Progenitor cell of endocrine pancreas (in vitro differentiated cells): ENCODE data around the gene RAB1A. TPM values are rescaled to one million over a fixed set of nuclear protein-coding genes. Genes with fewer than 3 reads are reported as not detected.

Experiments
- DNase-seq: peaks from one replicate; pipeline ENCODE4 v3.0.0; 2021; ENCODE audit warnings: low spot score; ENCODE audit not compliant: unreplicated experiment
- H3K27ac Mint-ChIP-seq: 2 replicates; pipeline ENCODE4 v1.8.0; 2021; ENCODE audit warnings: mild to moderate bottlenecking, moderate library complexity, mixed read lengths
- H3K27me3 Mint-ChIP-seq: 2 replicates; pipeline ENCODE4 v1.8.0; 2021; ENCODE audit warnings: mixed read lengths
- H3K36me3 Mint-ChIP-seq: 2 replicates; pipeline ENCODE4 v1.8.0; 2022; ENCODE audit warnings: mixed read lengths; ENCODE audit not compliant: insufficient read depth
- H3K4me1 Mint-ChIP-seq: 2 replicates; pipeline ENCODE4 v1.8.0; 2021; ENCODE audit warnings: low read depth, mixed read lengths
- H3K4me3 Mint-ChIP-seq: 2 replicates; pipeline ENCODE4 v1.8.0; 2021; ENCODE audit warnings: low read depth, mild to moderate bottlenecking, moderate library complexity, mixed read lengths
- H3K9me3 Mint-ChIP-seq: 2 replicates; pipeline ENCODE4 v1.8.0; 2021; ENCODE audit warnings: low read depth, mixed read lengths
- CTCF ChIP-seq: fragments of 200-600 bp; sonication (generic); IDR thresholded peaks from one replicate; pipeline ENCODE4 v1.5.0; 2021; ENCODE audit warnings: antibody characterized with exemption, mild to moderate bottlenecking; ENCODE audit not compliant: unreplicated experiment
- total RNA-seq: library from RNA; stranded (reverse); gene quantifications from 2 replicates; pipeline ENCODE4 v1.2.1, GENCODE V29; 2021

The RAB1A gene
- total RNA-seq, 1 donor from 2014 or later, result 134 TPM

DNA sequence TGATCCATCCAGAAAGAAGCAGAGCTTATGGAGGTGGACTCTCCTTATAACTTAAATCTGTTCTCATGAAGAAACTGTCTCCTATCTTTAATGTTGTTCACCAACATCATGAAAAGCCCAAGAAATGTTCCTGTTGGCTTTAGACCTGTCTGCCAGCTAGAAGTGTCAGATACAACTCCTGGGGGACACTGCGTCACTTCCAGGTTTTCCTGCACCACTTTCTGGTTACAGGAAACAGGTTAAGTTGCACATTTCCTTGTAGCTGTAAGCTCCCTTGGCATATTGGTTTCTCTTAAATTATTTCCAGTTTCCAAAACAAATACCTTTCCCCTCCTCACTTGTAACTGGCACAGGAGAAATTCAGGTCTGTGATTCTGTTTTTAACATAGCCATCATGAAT is 70.8 kb downstream of the RAB1A start:
- H3K4me3 Mint-ChIP-seq, result no peak overlapping the region
- no peak overlapping the region for H3K27ac Mint-ChIP-seq
- H3K9me3 Mint-ChIP-seq, result no peaks in the 10 kb centered on the region
- H3K27me3 Mint-ChIP-seq, result no peaks in the 10 kb centered on the region
- no peak for TF ChIP-seq CTCF
- no peaks in the 10 kb centered on the region for H3K36me3 Mint-ChIP-seq
- H3K4me1 Mint-ChIP-seq, result peaks cover 29% of the 10 kb centered on the region
- DNase-seq, result no peak

DNA sequence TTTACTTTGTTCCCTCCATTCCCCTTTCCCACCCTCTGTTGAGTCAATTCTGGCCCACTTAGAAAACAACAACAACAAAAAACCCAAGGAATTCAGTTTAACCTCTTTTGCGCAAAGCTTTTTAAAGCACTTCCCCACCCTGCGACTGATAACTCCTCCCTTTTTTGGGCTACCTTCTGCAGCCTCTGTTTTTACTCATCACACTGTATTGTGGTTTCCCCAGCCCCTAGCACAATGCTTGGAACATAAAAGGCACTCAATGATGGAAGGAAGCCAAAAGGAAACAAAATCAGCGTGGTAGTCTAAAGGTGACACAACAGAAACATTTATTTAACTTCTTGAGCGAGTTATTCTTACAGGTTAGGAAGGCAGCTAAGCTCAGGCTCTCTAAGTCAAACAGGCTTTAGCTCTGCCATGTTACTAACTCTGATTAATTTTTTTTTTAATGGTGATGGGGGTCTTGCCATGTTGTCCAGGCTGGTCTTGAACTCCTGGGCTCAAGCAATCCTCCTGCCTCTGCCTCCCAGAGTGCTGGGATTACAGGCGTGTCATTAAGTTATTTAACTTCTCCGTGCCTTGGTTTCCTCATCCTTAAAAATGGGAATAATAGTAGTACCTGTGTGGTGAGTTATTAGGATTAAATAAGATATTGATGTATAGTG is 72.4 kb downstream of the RAB1A start:
- Mint-ChIP-seq H3K27me3 (no peaks in the 10 kb centered on the region), H3K36me3 (no peaks in the 10 kb centered on the region), H3K27ac (peak overlapping the region; percentile 85), H3K9me3 (no peaks in the 10 kb centered on the region), H3K4me3 (peak overlapping the region; percentile 74), H3K4me1 (peaks cover 26% of the 10 kb centered on the region)
- no peak for TF ChIP-seq CTCF
- DNase-seq, result no peak

GRCh38 chr2:65057054-65057375 is 72.9 kb downstream of the RAB1A start:
- Mint-ChIP-seq H3K27ac (peak overlapping the region; percentile 63), H3K4me3 (peak overlapping the region; percentile 74)
- no peak for TF ChIP-seq CTCF

DNA sequence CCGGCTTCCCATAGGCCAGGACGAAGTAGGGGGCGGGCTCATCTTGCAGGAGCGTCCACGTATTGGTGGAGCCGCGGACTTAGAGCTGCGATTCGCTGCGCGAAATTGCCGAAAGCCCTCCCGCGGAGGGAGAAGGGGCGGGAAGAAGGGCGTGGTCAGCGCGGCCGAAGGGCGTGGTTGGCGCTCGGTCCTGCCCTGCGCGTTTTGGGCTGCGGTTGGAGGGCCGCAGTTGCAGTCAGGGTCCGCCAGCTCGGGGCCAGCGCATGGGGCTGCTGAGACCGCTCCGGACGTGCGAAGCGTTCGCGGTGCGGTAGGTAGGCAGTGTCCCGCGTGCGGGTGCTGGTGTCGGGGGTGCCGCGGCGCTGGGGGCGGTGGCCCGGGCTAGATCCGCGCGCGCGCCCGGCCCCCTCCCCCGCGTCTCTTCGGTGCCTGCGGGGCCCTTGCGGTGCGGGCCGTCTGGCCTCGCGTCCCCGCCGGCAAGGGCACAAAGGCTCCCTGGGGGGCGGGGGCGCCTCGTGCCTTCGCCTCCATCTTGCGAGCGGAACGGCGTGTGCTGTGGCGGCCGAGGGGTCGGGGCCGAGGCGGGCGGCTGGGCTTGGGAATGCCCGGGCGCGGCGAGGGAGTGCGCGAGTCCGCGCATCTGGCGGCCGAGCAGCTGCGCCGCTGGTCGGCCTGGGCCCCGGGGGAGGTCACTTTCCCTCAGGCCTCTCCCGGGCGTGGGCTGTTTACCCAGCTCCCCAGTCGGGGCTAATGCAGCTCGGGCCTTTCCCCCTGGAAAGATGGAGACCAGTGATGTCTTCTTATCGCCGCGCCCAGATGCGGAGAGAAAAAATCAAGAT is 73.5 kb downstream of the RAB1A start, which contains the start of gene CEP68:
CEP68 (plus strand) TSS at position 202 of the 839 bp plus-strand sequence. CDS start 13,029 bp downstream, outside the sequence.
- Mint-ChIP-seq H3K27ac (peak within 1 kb of the TSS; percentile 95), H3K4me1 (peaks cover 23% of the 10 kb centered on the region), H3K9me3 (peaks cover 4% of the 10 kb centered on the region), H3K36me3 (no peaks in the 10 kb centered on the region), H3K4me3 (peak within 1 kb of the TSS; percentile 94), H3K27me3 (no peaks in the 10 kb centered on the region)
- TF ChIP-seq CTCF, result peak; percentile 17
- peak; percentile 96 for DNase-seq

More at GRCh38 chr2:65057054-65057375, 72.9 kb downstream of the RAB1A start:
- DNase-seq, result no peak
- H3K9me3 Mint-ChIP-seq, result peaks cover under 1% of the 10 kb centered on the region
- H3K4me1 Mint-ChIP-seq, result peaks cover 26% of the 10 kb centered on the region
- H3K27me3 Mint-ChIP-seq, result no peaks in the 10 kb centered on the region
- H3K36me3 Mint-ChIP-seq, result no peaks in the 10 kb centered on the region

DNA sequence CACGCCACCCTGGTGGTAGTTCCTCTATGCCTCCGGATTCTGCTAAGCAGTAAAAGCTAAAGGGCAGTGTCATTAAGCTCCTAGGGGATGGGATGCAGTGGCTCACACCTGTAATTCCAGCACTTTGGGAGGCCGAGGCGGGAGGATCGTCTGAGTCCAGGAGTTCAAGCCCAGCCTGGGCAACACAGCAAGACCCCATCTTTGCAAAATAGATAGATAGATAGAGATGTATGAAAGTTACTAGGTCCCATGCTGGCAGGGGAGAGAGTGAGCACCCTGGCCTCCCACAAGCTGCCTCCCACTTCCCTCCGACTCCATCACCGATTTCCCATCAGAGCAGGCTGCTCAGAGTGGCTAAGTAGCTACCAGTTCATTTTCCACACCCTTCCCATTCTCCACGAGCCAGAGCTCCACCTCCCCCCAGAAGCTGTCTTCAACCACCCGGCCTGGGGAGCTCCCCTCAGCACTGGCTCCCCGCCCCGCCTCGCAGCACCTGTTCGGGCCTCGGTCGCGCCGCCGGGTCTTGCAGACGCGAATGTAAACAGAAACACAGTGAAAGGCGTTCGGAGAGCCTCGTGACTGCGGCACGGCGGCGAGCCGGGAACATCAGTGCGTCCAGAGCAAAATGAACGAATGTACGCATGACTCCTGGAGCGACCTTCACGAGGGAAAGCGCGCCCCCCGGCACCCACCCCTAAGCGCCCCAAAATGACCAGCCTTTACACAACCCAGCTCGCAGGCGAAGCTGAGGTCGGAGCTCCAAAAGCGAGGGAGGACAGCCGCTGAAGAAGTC is 74.3 kb downstream of the RAB1A start:
- peak overlapping the region; percentile 95 for H3K27ac Mint-ChIP-seq
- no peaks in the 10 kb centered on the region for H3K36me3 Mint-ChIP-seq
- peak overlapping the region; percentile 94 for H3K4me3 Mint-ChIP-seq
- H3K4me1 Mint-ChIP-seq, result peaks cover 21% of the 10 kb centered on the region
- H3K27me3 Mint-ChIP-seq, result no peaks in the 10 kb centered on the region
- TF ChIP-seq CTCF, result no peak
- peaks cover 4% of the 10 kb centered on the region for H3K9me3 Mint-ChIP-seq
- DNase-seq, result peak; percentile 54
